Erythroblast (primary cell): ENCODE results near the gene ZNF423.

Experiments
- GATA1 ChIP-seq: IDR thresholded peaks from 2 replicates; pipeline ENCODE4 v1.6.1; 2011; ENCODE audit warnings: low read depth, mild to moderate bottlenecking, control low read depth, low read length, moderate library complexity
- POLR2A ChIP-seq: IDR thresholded peaks from 2 replicates; pipeline ENCODE4 v1.6.1; 2011; ENCODE audit warnings: mild to moderate bottlenecking, low read length

DNA sequence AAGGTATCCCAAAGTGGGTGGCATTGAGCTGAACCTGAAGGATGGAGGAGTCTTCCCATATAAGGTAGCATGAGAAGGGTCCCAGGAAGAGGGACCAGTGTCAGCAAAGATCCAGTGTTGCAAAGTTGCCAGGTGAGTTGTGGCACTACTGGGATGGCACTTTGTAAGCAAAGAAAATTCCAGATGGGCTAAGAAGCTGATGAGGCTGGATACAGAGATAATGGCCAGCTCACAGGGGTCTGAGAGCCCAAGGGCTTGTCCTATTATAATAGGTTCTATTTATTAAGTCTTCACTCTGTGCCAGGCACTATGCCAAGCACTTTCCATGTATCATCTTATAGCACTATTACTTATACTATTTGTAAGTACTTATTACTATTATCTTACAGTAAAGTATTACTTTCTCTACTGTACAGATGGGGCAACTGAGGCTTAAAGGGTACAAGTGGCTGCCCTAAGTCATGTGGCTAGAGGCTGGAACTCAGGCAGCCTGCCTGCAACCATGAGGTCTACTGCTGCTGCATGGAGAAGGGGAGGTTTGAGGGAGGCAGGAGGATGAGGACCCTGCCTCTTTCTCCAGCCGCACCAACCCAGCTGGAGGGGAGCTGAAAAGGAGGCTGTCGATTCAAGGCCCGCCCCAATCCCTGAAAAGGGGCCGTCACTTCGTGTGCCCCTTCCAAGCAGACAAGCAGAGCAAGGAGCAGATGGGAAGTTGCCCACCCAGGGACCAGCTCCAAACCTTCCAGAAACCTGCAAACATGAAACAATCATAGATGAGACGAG, 395.8 kb downstream of the ZNF423 start:
- TF ChIP-seq POLR2A, result no peak
- no peak for TF ChIP-seq GATA1
